HG03432 (cell line): ENCODE data around the gene TMED6.
"Not testable (repeated sequence)": the region's sequence is repeated elsewhere in the genome, so short reads cannot be mapped to it uniquely, and the experiment has no call there.

ENCODE experiments used
- ATAC-seq: cut with Tn5 transposase; IDR thresholded peaks from one replicate; pipeline ENCODE4 v1.9.1; 2021; ENCODE audit warnings: mild to moderate bottlenecking, moderate library complexity; ENCODE audit not compliant: unreplicated experiment

Gene TMED6

DNA sequence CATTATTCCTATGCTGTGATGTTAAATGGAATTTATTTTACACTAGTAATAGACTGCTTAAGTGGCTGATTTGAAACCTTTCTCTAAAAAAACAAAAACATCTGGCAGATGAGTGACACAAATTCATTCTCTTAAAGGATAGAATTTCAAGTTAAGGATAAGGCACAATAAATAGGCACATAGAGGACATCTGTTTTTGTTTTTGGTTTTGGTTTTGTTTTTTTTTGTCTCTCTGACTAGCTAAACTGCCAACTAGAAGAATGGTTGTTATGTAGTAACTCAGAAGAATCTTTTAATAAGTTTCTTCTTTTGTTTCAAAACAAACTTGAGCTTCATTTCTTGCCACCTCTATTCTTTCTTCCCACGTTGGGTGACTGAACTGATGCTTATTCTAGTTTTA, 45.6 kb downstream of the TMED6 start:
- ATAC-seq: no peak

DNA sequence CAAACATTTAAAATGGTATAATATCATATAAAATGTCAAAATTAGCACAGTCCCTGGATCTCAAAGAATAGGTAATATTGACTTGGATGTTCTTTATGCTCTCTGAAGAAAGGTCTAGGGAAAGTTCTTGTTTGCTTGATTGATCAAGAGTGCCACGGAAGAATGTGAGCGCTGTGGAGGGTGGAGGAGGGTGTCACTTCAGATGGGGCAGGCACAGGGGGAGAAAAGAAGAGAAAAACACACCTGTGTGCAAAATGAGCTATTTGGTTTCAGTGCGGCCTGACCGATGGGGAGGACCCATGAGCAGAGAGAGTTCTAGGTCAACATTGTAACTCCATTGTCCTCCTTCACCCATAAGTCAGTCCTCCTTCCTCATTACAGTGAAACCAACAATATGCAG, 49.3 kb downstream of the TMED6 start:
- ATAC-seq: no peak

DNA sequence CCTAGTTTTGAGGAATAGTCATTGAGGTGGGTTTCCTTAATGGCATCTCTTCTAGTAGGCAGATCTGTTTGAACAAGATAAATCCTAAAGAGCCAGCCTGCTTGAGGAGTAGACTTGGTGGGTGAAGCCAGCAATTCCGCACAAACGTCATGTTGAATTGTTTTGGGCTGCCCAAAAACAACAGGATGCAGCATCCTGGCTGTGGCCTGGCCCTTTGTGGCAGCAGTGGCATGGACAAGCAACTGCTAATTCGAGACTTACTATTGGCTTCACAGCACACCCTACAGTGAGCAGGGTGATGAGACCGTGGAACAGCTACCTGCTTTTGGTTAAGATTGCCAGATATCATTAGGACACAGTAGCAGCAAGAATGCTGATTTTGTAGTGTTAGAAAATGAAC, 49.7 kb downstream of the TMED6 start:
- ATAC-seq: no peak

DNA sequence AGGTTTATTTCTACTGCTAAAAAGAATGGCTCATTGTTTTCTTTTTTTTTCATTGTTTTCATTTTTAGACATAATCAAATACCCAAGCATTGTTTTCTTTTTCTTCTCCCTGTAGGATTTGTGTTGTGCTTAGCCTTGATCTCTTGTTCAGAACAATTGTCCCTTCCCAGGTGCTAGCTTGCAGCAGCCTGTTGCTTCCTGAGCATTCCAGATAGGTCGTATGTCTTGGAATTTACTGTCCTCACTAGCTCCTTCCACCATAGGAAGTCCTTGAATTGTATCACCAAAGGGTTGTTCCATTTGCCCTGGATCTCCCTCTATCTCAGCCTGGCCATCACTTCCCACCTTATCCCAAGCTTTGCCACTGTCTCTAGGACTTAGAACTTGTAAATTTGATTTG, 50.4 kb downstream of the TMED6 start:
- no peak for ATAC-seq

DNA sequence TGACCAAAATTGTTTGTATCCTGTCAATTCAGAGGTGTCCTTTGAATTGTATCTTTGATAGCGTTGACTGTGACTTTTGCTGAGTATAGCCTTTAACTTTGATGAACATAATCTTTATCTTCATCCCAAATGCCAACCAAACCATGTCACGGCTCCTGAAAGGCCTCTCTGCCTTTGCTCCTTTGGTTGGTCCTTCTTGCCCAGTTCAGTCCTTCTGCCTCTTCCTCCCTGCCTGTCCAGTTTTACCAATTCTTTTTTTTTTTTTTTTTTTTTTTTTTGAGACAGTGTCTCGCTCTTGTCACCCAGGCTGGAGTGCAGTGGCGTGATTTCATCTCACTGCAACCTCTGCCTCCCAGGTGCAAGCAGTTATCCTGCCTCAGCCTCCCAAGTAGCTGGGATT, 53.3 kb downstream of the TMED6 start:
- no peak for ATAC-seq

DNA sequence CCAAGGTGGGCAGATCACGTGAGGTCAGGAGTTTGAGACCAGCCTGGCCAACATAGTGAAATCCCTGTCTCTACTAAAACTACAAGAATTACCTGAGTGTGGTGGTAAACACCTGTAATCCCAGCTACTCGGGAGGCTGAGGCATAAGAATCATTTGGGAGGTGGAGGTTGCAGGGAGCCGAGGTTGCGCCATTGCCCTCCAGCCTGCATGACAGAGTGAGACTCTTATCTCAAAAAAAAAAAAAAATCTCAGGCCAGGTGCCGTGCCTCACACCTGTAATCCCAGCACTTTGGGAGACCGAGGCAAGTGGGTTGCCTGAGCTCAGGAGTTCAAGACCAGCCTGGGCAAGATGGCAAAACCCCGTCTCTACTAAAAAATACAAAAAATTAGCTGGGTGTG, 54.8 kb downstream of the TMED6 start:
- not testable (repeated sequence) for ATAC-seq

DNA sequence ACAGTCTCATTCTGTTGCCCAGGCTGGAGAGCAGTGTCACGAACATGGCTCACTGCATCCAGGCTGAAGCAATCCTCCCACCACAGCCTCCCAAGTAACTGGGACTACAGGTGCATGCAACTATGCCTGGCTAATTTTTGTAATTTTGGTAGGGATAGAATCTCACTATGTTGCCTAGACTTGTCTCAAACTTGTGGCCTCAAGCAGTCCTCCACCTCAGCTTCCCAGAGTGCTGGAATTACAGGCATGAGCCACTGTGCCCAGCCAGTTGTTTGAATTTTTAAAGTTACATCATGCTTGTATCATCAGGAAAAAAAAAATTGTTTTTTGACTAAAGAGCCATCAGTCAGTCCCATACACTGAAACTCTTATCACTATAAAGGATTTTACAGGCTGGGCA, 57.5 kb downstream of the TMED6 start:
- ATAC-seq: no peak

DNA sequence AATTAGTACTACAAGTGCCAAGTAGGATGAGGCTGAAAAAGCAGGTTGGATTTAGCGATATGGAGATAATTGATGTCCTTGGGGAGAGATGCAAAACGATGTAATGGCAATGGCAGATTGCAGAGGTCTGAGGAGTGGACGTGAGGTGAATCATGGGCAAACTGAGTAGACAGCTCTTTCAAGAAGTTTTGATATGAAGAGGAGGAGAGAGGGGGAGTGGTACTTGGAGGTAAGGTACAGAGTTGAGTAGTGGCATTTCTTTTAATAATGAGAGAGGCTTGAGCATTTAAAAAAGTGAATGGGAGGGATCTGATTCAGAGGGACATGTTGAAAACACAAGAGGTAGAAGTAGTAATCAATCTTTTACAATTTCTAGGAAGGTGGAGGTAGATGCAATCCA, 58.2 kb downstream of the TMED6 start:
- no peak for ATAC-seq
